ENCODE results near the gene ITGBL1.

ITGBL1 gene

GRCh38 chr13:101655435-101655834 lies 203.0 kb downstream of the ITGBL1 start:
- no peak overlapping the region for H3K4me3 ChIP-seq (replicated peaks; ENCODE audit: low read depth, low read length)
- no peak for TF ChIP-seq CTCF (IDR thresholded peaks at IDR 0.05; ENCODE audit: low read depth, low read length, missing control alignments)
- no peak for DNase-seq (ENCODE audit: extremely low read depth, low read depth)

GRCh38 chr13:101660711-101661110 lies 208.2 kb downstream of the ITGBL1 start:
- TF ChIP-seq CTCF (IDR thresholded peaks at IDR 0.05; ENCODE audit: low read depth, low read length, missing control alignments), result no peak
- DNase-seq (ENCODE audit: extremely low read depth, low read depth), result no peak
- H3K4me3 ChIP-seq (replicated peaks; ENCODE audit: low read depth, low read length), result no peak overlapping the region

DNA sequence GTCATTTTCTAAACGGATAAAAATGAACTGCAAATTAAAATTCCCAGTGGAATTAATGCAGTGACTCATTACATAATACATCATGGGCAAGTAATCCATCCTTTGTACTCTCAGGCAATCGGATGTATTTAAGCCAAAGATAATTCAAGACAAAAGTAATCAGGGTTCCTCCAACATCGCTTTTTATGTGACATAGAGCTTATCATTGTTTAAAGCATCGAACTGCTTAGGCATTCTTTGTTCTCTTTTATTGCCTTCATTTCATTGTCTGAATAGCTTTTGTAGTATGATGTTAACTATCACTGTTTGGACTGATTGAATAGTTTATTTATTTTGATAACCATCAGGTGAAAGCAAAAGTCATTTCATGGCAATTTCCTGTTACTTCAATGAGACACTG lies 209.4 kb downstream of the ITGBL1 start:
- no peak for DNase-seq (ENCODE audit: extremely low read depth, low read depth)
- no peak for TF ChIP-seq CTCF (IDR thresholded peaks at IDR 0.05; ENCODE audit: low read depth, low read length, missing control alignments)
- H3K4me3 ChIP-seq (replicated peaks; ENCODE audit: low read depth, low read length), result no peak overlapping the region

DNA sequence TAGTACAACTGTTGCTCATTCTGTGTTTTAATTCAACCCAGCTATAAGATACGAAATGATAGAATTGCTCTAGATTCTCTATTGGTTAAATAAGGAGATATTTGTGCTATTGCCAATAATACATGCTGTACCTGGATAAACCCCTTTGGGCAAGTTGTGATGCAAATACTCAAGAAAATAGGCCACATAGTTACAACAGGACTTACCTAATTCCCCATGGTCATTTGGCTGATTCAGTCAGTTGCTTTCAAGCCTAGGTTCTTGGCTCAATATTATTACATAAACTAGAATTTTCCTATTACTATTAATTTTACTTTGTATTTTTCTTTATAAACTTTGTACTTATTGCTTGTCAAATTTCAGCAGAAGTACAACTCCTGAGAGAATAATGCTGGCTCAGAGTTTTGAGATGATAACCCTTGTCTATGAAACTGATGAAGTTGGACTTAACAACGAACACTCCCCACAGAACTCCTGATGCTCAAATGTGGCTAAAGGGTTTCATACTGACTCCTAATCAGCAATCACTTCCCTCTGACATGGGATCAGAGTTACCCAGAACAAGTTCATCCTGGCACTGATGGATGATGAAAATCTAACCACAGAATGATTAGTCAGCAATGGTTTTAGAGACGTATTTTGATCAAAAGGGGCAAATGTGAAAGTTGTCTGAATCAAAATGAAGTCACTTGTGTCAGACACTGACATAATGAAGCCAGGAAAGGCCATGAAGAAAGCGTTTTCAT lies 221.1 kb downstream of the ITGBL1 start:
- no peak for TF ChIP-seq CTCF (IDR thresholded peaks at IDR 0.05; ENCODE audit: low read depth, low read length, missing control alignments)
- H3K4me3 ChIP-seq (replicated peaks; ENCODE audit: low read depth, low read length), result no peak overlapping the region
- no peak for DNase-seq (ENCODE audit: extremely low read depth, low read depth)

DNA sequence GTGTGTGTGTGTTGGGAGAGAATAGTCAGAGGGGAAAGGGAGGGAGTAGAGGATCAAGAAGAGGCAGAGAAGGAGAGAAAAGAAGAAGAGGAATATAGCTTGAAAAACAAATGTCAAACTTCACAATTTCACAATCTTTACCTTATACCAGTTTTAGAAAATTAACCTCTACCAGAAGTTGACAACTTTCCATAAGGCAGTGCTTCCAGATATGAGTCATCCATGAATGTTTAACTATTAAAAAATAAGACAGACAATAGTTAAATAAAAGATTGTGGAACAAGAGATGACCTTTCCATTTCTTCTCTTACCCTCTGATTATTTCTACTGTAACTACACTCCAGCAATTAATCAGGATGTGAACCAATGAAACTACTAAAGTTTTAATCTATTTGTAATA lies 229.4 kb downstream of the ITGBL1 start:
- H3K4me3 ChIP-seq (replicated peaks; ENCODE audit: low read depth, low read length), result no peak overlapping the region
- TF ChIP-seq CTCF (IDR thresholded peaks at IDR 0.05; ENCODE audit: low read depth, low read length, missing control alignments), result no peak
- no peak for DNase-seq (ENCODE audit: extremely low read depth, low read depth)

DNA sequence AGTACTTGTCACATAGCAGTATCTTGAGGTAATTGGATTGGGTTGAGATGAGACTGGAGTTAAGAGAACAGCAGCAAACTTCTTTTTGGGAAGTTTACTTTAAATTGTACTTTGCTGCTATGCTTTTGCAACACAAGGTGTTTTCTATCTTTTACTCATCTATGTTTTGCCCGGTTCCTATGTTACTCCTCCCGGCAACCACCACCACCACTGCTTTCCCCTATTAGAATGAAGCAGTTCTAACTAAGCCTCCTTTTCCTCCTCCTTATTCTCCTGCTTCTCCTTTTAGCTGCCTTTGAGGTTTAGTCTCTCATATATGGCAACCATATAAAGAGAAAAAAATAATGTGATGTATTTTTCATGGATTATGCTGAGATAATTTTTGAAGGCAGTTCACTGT lies 233.5 kb downstream of the ITGBL1 start:
- TF ChIP-seq CTCF (IDR thresholded peaks at IDR 0.05; ENCODE audit: low read depth, low read length, missing control alignments), result no peak
- no peak for DNase-seq (ENCODE audit: extremely low read depth, low read depth)
- H3K4me3 ChIP-seq (replicated peaks; ENCODE audit: low read depth, low read length), result no peak overlapping the region

DNA sequence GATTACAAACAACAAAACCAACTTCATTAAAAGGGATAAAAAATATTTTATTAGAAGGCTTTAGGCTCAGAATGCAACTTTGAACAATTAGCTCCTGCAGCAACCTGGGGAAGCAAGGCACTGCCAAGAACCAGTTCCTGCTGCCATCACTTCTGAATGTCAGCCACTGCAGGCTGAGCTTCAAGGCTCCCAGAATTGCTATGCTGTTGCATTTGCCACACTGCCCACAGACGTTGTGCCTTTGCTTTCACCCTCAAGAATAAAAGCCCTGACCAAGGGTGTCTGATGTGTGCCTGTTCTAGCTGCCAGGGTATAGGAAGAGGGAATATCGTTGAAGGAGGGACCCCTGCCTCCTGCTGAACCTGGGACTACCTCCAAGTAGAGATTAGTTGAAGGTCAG lies 238.4 kb downstream of the ITGBL1 start:
- DNase-seq (ENCODE audit: extremely low read depth, low read depth), result no peak
- TF ChIP-seq CTCF (IDR thresholded peaks at IDR 0.05; ENCODE audit: low read depth, low read length, missing control alignments), result no peak
- no peak overlapping the region for H3K4me3 ChIP-seq (replicated peaks; ENCODE audit: low read depth, low read length)

Measured in HFF-Myc (cell line).